SK-N-SH (cell line): ENCODE results near the gene KRTAP5-4. TPM values are rescaled to one million over a fixed set of nuclear protein-coding genes. Genes with fewer than 3 reads are reported as not detected.

Experiments used
- CTCF ChIA-PET: fragments of 300-600, 350-600 bp; formaldehyde crosslinking; extraction: SDS; loops from one replicate; lab custom pipeline; 2021; lab: Yijun Ruan, JAX
- POLR2A ChIA-PET: fragments of 350-600 bp; sonication (Branson Sonifier 250); formaldehyde crosslinking; extraction: SDS; loops from one replicate; lab custom pipeline; 2020; ENCODE audit warnings: antibody characterized with exemption, inconsistent platforms; lab: Yijun Ruan, JAX
- DNase-seq: peaks from one replicate; pipeline ENCODE4 v3.0.0; 2012
- H2AFZ ChIP-seq: fragments of 200-600 bp; sonication (generic); 2 replicates; pipeline ENCODE4 v1.8.1; 2016; ENCODE audit warnings: antibody characterized with exemption, mild to moderate bottlenecking, low read depth
- H3F3A ChIP-seq: fragments of 200-600 bp; sonication (generic); replicated peaks from 2 replicates; pipeline ENCODE3; 2016; ENCODE audit warnings: antibody characterized with exemption, mild to moderate bottlenecking; ENCODE audit not compliant: insufficient read depth
- H3K27ac ChIP-seq, 2 experiments: fragments of 200-500 bp in 1 of 2; fragments of 200-600 bp in 1 of 2; sonication (Bioruptor generic) in 1 of 2; sonication (generic), shearing (Covaris generic) in 1 of 2; 2 replicates each; pipeline versions ENCODE4 v1.5.1 to v1.6.1; 2014 to 2016; ENCODE audit warnings: low read depth in 2 of 2, inconsistent platforms in 1 of 2, low read length in 1 of 2, mild to moderate bottlenecking in 1 of 2, mixed read lengths in 1 of 2
- H3K27me3 ChIP-seq: fragments of 200-600 bp; sonication (generic), shearing (Covaris generic); 2 replicates; pipeline ENCODE4 v1.6.1; 2016; ENCODE audit warnings: mixed run types; ENCODE audit not compliant: insufficient read depth
- H3K36me3 ChIP-seq, 2 experiments: fragments of 200-500 bp in 1 of 2; fragments of 200-600 bp in 1 of 2; sonication (Bioruptor generic) in 1 of 2; sonication (generic) in 1 of 2; replicated peaks in 1 of 2; 2 replicates each; pipeline versions ENCODE3 to v1.5.1; 2014 to 2016; ENCODE audit warnings: low read length in 1 of 2, mild to moderate bottlenecking in 1 of 2; ENCODE audit not compliant: insufficient read depth in 2 of 2, control insufficient read depth in 1 of 2
- H3K4me1 ChIP-seq, 2 experiments: fragments of 200-500 bp in 1 of 2; fragments of 200-600 bp in 1 of 2; sonication (Bioruptor generic) in 1 of 2; sonication (generic), shearing (Covaris generic) in 1 of 2; 2 replicates each; pipeline versions ENCODE4 v1.5.1 to v1.6.1; 2014 to 2016; ENCODE audit warnings: low read depth in 1 of 2, low read length in 1 of 2, mixed run types in 1 of 2; ENCODE audit not compliant: insufficient read depth in 2 of 2, control insufficient read depth in 1 of 2
- H3K4me2 ChIP-seq: fragments of 200-600 bp; sonication (generic), shearing (Covaris generic); 2 replicates; pipeline ENCODE4 v1.6.1; 2017; ENCODE audit warnings: mixed run types
- H3K4me3 ChIP-seq, 2 experiments: fragments of 200-500 bp in 1 of 2; fragments of 200-600 bp in 1 of 2; sonication (Bioruptor generic) in 1 of 2; sonication (generic), shearing (Covaris generic) in 1 of 2; 2 replicates each; pipeline versions ENCODE4 v1.5.1 to v1.8.1; 2014 to 2016; ENCODE audit warnings: low read depth in 2 of 2, inconsistent platforms in 1 of 2, low read length in 1 of 2, mild to moderate bottlenecking in 1 of 2, mixed read lengths in 1 of 2, moderate library complexity in 1 of 2
- H3K79me2 ChIP-seq: fragments of 200-600 bp; sonication (generic); 2 replicates; pipeline ENCODE4 v1.8.1; 2017; ENCODE audit warnings: mild to moderate bottlenecking; ENCODE audit not compliant: insufficient read depth
- H3K9ac ChIP-seq: fragments of 200-600 bp; sonication (generic); 2 replicates; pipeline ENCODE4 v1.6.1; 2017; ENCODE audit warnings: mixed run types
- H3K9me2 ChIP-seq: fragments of 200-600 bp; sonication (generic); 2 replicates; pipeline ENCODE4 v1.6.1; 2017; ENCODE audit warnings: mixed run types
- H3K9me3 ChIP-seq: fragments of 200-600 bp; sonication (generic); 2 replicates; pipeline ENCODE4 v1.6.1; 2017; ENCODE audit warnings: mixed run types, mild to moderate bottlenecking, moderate library complexity
- H4K20me1 ChIP-seq: fragments of 200-600 bp; sonication (generic); 2 replicates; pipeline ENCODE4 v1.6.1; 2017; ENCODE audit warnings: mild to moderate bottlenecking, mixed run types; ENCODE audit not compliant: insufficient read depth
- CTCF ChIP-seq: fragments of 200-600 bp; sonication (generic); IDR thresholded peaks from 2 replicates; pipeline ENCODE4 v1.6.1; 2017; ENCODE audit warnings: antibody characterized with exemption, mild to moderate bottlenecking, moderate library complexity
- EP300 ChIP-seq, 2 experiments: IDR thresholded peaks; 2 replicates each; pipeline versions ENCODE4 v1.4.0 to v1.6.1; 2012; ENCODE audit warnings: borderline replicate concordance in 1 of 2, low read depth in 1 of 2, low read length in 1 of 2
- GABPA ChIP-seq: IDR thresholded peaks from 2 replicates; pipeline ENCODE4 v1.4.0; 2012; ENCODE audit warnings: low read depth, mild to moderate bottlenecking
- GATA2 ChIP-seq: sonication (generic); formaldehyde crosslinking; IDR thresholded peaks from 2 replicates; pipeline ENCODE4 v1.5.0; 2020; ENCODE audit warnings: mild to moderate bottlenecking, missing genetic modification reagents
- MAX ChIP-seq: IDR thresholded peaks from 2 replicates; pipeline ENCODE4 v1.4.0; 2012; ENCODE audit warnings: low read depth
- NRF1 ChIP-seq: IDR thresholded peaks from 2 replicates; pipeline ENCODE4 v1.6.1; 2012; ENCODE audit warnings: low read depth, mild to moderate bottlenecking, low read length
- RAD21 ChIP-seq: IDR thresholded peaks from 2 replicates; pipeline ENCODE4 v1.6.1; 2012; ENCODE audit warnings: mild to moderate bottlenecking, low read length
- REST ChIP-seq: IDR thresholded peaks from 2 replicates; pipeline ENCODE4 v1.6.1; 2012; ENCODE audit warnings: mild to moderate bottlenecking, low read depth, low read length, moderate library complexity
- SIN3A ChIP-seq: IDR thresholded peaks from 2 replicates; pipeline ENCODE4 v1.6.1; 2012; ENCODE audit warnings: low read depth, mild to moderate bottlenecking, low read length, moderate library complexity, borderline replicate concordance
- SMC3 ChIP-seq: IDR thresholded peaks from 2 replicates; pipeline ENCODE4 v1.6.1; 2012; ENCODE audit warnings: low read depth, low read length, improper control_type of control experiment
- TEAD4 ChIP-seq: IDR thresholded peaks from 2 replicates; pipeline ENCODE4 v1.4.0; 2012; ENCODE audit warnings: mild to moderate bottlenecking, borderline replicate concordance; ENCODE audit not compliant: insufficient read depth
- USF2 ChIP-seq: fragments of 150-350 bp; IDR thresholded peaks from 2 replicates; pipeline ENCODE4 v1.6.1; 2017; ENCODE audit warnings: antibody characterized with exemption, low read length, low read depth, borderline replicate concordance
- YY1 ChIP-seq: IDR thresholded peaks from 2 replicates; pipeline ENCODE4 v1.4.0; 2012; ENCODE audit warnings: low read depth, mild to moderate bottlenecking
- ZBTB33 ChIP-seq: IDR thresholded peaks from 2 replicates; pipeline ENCODE4 v1.4.0; 2012; ENCODE audit warnings: low read depth, borderline replicate concordance
- WGBS: methylation state at CpG from one replicate; pipeline ENCODE4 v1.1.6; 2017; ENCODE audit warnings: low lambda C conversion rate; 5-methylcytosine and 5-hydroxymethylcytosine counted together
- polyA plus RNA-seq, 3 experiments: library from polyadenylated mRNA; depleted of rRNA; stranded (reverse); fragments of >200 nt; gene quantifications; 2 replicates each; pipeline ENCODE4 v1.2.3, GENCODE V29; 2012
- TF ChIP-seq, protein P1 (sequence below): IDR thresholded peaks from 2 replicates; pipeline ENCODE4 v1.4.0; 2012; ENCODE audit warnings: low read depth, borderline replicate concordance
- TF ChIP-seq, protein P2 (sequence below): fragments of 150-350 bp; IDR thresholded peaks from 2 replicates; pipeline ENCODE4 v1.6.1; 2016; ENCODE audit warnings: mild to moderate bottlenecking, low read depth, low read length

Gene KRTAP5-4
- polyA plus RNA-seq, 1 of the 3 experiments (the other 2 are of a cell fraction): not detected

DNA sequence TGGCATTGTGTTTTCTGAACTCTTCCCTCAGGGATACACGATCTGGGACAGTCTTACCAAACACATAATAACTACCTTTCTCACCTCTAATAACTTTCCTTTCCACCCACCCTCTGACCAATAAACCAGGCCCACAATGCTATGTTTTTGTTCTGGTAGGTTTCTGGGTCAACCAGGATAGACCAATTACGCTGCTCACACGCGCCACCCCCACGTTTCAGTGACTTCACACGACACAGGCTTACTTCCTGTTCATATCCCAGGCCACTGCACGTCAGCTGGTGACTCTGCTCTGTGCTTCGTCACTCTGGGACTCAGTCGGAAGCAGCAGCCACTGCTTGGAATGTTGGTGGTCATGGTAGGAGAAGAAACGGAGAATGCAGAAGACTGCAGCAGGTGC lies 2.5 kb downstream of the KRTAP5-4 start (continued):
- TF ChIP-seq GATA2: no peak
- TF ChIP-seq ZBTB33: no peak
- TF ChIP-seq SIN3A: no peak
- TF ChIP-seq REST: no peak
- TF ChIP-seq EP300 (IDR thresholded peaks at IDR 0.05; ENCODE audit: borderline replicate concordance in 1 of 2, low read depth in 1 of 2, low read length in 1 of 2): no peak
- TF ChIP-seq, all 33 proteins: peak for 0

GRCh38 chr11:1618231-1618630 lies 3.7 kb downstream of the KRTAP5-4 start:
- WGBS: 50% methylated on average over 10 of the region's 10 CpGs
- Histone ChIP-seq H3K4me1 (no peaks in the 10 kb centered on the region; a peak in 1 of 4 replicates), H3K4me3 (no peak overlapping the region), H3K27me3 (no peaks in the 10 kb centered on the region; the same call in 1 of the 2 replicates), H3K79me2 (no peaks in the 10 kb centered on the region), H4K20me1 (no peaks in the 10 kb centered on the region), H3F3A (no peaks in the 10 kb centered on the region), H3K9ac (no peak overlapping the region), H3K9me2 (no peaks in the 10 kb centered on the region), H3K4me2 (no peak overlapping the region), H3K9me3 (no peaks in the 10 kb centered on the region), H3K36me3 (no peaks in the 10 kb centered on the region), H3K27ac (no peak overlapping the region), H2AFZ (no peak overlapping the region)
- POLR2A ChIA-PET: no interaction called here
- DNase-seq: no peak
- CTCF ChIA-PET: interaction anchor here (0.8 to 3.7 kb wide), 3 partner anchors 10 to 22 kb away, joined by 3 to 16 read pairs (median 12); partner anchors contain the start of gene KRTAP5-5
- TF ChIP-seq YY1 (no peak), RAD21 (no peak), SMC3 (no peak), GABPA (no peak), MAX (no peak), NRF1 (no peak), USF2 (no peak), CTCF (no peak), TEAD4 (no peak), SIN3A (no peak)
- TF ChIP-seq, protein P1, sequence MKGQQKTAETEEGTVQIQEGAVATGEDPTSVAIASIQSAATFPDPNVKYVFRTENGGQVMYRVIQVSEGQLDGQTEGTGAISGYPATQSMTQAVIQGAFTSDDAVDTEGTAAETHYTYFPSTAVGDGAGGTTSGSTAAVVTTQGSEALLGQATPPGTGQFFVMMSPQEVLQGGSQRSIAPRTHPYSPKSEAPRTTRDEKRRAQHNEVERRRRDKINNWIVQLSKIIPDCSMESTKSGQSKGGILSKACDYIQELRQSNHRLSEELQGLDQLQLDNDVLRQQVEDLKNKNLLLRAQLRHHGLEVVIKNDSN: no peak
- TF ChIP-seq, protein P2, sequence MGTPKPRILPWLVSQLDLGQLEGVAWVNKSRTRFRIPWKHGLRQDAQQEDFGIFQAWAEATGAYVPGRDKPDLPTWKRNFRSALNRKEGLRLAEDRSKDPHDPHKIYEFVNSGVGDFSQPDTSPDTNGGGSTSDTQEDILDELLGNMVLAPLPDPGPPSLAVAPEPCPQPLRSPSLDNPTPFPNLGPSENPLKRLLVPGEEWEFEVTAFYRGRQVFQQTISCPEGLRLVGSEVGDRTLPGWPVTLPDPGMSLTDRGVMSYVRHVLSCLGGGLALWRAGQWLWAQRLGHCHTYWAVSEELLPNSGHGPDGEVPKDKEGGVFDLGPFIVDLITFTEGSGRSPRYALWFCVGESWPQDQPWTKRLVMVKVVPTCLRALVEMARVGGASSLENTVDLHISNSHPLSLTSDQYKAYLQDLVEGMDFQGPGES: no peak
